DMS153 treated with DMSO at 0.1 percent for 48 hours (cell line): Measurements from ENCODE around the gene ZBTB48.
"Not testable (repeated sequence)": the region's sequence is repeated elsewhere in the genome, so short reads cannot be mapped to it uniquely, and the experiment has no call there.

Experiments
- DNase-seq: peaks from one replicate; lab custom pipeline; 2025; ENCODE audit not compliant: unreplicated experiment; lab: John Stamatoyannopoulos, UW

The ZBTB48 gene

DNA sequence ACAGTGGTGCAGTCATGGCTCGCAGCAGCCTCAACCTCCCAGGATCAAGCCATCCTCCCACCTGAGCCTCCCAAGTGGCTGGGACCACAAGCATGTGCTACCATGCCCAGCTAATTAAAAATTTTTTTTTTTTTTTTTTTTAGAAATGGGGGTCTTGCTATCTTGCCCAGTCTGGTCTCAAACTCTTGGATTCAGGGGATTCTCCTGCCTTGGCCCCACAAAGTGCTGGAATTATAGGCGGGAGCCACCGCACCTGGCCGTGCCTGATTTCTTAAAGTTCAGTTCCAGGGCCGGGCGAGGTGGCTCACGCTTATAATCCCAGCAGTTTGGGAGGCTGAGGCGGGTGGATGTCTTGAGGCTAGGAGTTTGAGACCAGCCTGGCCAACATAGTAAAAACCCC lies 51.3 kb downstream of the ZBTB48 start:
- DNase-seq = no peak

DNA sequence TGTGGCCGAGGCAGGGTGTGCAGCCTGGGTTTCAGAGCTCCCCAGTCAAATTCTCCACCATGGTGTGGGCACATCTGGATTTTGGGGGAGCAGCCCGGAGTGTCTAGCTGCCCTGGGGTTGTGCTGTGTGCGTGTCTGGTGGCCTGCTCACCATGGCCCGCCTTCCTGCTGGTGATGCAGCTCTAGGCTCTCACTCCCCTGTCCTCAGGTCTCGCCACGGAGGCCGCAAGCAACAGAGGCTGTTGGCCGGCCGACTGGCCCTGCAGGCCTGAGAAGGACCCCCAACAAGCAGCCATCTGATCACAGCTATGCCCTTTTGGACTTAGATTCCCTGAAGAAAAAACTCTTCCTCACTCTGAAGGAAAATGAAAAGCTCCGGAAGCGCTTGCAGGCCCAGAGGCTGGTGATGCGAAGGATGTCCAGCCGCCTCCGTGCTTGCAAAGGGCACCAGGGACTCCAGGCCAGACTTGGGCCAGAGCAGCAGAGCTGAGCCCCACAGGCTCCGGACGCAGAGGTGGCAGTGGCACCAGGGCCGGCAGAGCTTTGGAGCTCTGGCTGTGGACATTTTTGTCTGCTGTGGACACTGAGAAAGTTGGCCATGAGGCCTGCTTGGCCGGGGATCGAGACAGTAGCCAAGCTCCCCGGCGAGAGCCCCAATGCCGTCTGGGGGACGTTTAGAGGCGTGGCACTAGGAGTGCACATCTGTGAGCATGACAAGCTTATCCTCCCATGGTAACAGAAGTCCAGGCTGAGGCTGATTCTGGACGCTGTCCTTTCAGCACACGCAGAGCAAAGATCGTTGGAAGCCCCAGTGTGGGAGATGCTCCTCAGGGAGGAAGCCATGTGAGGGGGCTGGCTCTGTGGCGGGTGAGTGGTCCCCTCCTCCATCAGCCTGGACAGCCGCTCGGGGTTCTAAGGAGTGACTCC lies 53.1 kb downstream of the ZBTB48 start:
- DNase-seq = no peak

DNA sequence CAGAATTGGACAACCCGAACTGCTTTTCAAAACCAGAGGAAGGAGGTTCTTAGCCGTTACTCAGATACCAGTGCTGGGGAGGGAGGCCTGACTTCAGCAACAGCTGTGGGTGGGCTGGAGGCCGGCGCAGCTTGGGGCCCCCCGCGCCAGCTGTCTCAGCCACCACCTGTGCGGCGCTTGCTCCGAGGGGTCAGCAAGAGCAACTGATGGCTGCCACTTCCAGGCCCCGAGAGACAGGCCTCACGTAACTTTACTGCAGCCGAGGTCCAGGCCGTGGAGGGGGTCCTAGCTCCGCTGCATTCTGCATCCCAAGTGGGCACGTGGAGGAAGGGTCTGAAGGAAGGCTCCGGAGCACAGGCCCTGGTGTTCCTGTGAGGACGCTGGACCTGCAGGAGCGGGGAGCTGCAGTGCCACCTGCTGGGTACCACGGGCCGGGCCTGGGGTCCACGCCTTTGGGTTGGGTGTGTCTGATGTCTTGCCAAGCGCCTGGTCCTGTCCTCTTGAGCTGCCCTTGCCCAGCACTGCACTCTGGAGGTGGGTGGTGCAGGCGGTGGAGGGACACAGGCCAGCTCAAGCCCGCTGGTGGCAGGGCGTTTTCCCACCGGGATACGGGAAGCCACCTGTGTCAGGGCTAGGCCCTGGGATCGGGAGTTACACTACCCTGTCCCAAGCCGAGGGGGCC lies 54.7 kb downstream of the ZBTB48 start:
- DNase-seq = no peak

DNA sequence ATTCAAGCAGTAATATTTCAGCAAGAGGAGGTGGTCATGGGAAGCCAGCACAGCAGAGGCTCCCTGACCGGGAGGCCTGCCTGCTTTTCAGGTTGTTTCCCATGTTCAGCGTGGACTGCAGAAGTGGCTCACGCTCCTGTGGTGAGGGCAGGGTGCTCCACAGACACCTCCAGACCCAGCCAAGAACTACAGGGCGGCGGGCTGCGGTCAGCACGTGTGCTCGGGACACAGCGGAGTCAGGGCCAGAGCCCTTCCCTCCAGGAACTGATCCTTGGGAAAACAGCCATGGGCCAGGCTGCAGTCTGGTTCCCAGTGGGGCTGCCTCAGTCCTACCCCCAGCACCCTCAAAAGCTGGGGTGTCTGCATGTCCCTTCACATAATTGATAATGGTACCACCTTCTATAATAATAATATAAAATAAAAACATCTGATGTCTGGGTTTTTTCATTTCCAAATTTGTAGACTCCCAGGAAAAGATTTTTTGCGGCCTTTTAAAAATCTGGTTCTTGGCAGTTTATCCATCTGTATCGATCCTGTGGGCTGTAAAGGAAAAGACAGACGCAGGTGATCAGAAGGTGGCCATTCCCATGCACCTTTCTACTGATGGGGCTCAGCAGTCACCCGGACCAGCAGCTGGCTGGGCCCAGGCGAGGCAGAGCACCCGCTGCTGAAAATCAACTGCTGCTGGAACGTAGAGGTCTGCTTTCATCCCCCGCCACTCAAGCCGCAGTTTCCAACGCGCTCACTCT lies 55.5 kb downstream of the ZBTB48 start:
- no peak for DNase-seq

DNA sequence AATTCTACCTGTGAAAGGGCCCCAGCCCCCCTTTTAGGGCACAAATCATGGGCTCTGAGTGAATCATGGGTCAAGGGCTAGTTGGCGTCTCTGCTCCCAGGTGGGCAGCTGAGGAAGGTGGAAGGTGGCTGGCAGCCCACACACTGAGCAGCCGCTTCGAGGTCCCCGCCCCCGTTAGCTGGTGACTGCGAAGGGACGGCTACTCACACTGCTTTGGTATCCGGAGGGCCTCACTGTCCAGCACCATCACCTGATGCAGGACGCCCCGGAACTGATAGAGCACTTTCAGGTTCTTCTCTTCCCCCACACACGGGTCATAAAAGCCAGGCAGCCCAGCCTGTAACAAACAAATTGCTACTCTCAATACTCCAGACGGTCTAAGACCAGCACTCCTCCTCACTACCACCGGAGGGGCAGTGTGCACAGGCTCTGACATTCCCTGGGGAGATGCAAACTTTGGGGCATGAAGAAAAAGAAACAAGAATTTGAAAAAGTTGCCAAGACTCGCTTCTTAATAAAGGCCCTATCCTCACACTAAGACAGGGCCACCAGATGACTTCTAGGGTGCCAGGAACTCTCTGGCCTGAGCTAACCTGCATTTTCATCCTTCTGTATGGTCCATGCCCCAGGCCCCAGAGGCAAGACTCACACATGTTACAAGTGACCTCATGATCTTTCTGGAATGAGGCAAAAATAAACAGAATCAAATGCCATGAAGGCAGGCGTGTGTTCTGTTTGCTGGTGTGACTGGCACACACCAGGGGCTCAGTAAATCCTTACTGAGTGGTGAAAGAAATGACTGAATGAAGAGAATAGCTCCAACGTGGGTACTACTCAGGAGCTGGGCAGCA lies 56.3 kb downstream of the ZBTB48 start:
- no peak for DNase-seq

DNA sequence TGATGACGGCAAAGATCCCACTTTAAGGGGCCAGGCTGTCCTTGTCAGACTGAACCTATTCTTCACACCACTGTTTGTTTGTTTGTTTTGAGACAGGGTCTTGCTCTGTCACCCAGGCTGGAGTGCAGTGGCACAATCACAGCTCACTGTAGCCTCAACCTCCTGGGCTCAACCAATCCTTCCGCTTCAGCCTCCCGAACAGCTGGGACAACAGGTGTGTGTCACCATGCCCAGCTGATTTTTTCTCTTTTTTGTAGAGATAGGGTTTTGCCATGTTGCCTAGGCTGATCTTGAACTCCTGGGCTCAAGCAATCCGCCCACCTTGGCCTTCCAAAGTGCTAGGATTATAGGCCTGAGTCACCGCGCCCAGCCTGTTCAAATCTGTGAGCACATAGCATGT lies 57.0 kb downstream of the ZBTB48 start:
- DNase-seq = not testable (repeated sequence)

DNA sequence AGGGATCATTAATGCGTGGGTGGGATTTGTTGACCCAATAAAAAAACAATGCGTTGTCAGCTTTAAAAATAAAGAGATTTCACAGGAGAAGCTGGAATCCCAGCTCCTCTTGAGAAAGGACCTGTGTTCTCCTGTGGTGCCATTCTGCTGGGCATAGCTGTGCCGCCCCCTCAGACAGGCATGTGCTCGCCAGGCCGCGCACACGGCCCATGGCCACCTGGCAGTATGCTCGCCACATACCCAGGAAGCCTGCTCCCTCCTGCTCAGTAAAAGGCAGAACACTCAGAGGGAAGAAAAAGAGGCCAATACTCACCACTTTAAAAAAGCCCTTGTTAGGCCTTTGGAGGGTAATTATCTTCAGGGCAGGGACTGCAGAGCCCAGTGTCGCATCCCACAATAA lies 58.0 kb downstream of the ZBTB48 start:
- DNase-seq = no peak

DNA sequence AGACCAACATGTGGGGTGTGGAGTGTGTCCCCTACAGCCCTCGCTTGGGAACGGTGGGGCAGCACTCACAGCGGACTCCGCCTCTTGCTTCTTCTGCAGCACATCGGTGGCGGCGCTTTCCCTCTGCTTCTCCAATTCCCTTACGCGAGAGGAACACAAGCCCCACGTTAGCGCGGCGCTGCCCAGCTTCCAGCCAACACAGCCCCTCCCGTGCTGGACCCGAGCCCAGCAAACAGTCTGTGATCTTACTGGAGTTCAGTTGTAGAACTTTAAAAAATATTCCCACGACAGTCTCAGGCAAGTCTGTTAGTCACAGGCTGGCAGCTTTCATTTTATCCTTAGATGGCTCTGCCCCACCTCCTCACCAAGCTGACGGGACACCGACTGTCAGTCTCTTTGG lies 58.4 kb downstream of the ZBTB48 start:
- DNase-seq = no peak
